ENCODE results near the gene EPB41L1. TPM values are rescaled to one million over a fixed set of nuclear protein-coding genes. Genes with fewer than 3 reads are reported as not detected.

Gene EPB41L1
- total and polyA plus RNA-seq, 11 donors = 7.1 to 29.8 (median 17.3) TPM

DNA sequence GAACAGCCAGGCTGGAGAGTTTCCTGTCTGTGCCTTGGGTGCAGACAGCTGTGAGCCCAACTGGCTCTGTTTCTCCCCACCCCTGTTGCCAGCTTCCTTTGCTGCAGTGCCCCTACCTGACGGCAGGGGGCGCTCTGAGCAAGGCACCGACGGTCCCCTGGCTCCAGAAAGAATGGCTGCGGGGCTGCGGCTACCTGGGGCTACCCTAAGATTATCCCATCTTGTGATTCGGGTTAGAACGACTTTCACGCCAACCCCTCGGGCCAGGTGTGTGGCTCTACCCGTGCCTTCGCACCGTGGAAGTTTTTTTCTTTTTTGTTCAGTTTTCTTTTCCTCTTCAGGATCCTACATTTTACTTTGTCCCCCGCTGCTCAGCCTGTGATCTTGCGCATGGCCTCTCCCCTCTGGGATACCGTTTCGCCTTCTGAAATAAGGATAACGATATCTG, 48.4 kb downstream of the EPB41L1 start:
- TF ChIP-seq POLR2A (IDR thresholded peaks at IDR 0.05) = no peak
- TF ChIP-seq, protein P1, sequence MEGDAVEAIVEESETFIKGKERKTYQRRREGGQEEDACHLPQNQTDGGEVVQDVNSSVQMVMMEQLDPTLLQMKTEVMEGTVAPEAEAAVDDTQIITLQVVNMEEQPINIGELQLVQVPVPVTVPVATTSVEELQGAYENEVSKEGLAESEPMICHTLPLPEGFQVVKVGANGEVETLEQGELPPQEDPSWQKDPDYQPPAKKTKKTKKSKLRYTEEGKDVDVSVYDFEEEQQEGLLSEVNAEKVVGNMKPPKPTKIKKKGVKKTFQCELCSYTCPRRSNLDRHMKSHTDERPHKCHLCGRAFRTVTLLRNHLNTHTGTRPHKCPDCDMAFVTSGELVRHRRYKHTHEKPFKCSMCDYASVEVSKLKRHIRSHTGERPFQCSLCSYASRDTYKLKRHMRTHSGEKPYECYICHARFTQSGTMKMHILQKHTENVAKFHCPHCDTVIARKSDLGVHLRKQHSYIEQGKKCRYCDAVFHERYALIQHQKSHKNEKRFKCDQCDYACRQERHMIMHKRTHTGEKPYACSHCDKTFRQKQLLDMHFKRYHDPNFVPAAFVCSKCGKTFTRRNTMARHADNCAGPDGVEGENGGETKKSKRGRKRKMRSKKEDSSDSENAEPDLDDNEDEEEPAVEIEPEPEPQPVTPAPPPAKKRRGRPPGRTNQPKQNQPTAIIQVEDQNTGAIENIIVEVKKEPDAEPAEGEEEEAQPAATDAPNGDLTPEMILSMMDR (IDR thresholded peaks at IDR 0.05) = peak; percentile 89 to 97 (median 95)
- DNase-seq = peak; percentile 61 to 84 (median 69)
- ATAC-seq = peak; percentile 51 to 76 (median 62)
- H3K9me3 ChIP-seq = no peaks in the 10 kb centered on the region
- H3K36me3 ChIP-seq = peaks cover 0 to 48% (median 0%) of the 10 kb centered on the region in 9 donors
- no peak overlapping the region for H3K4me3 ChIP-seq
- H3K27me3 ChIP-seq = no peaks in the 10 kb centered on the region
- intact Hi-C loops (cut with DNase I) = loop anchor here in 8 of 10 donors (1.0 to 10.0 kb wide), 7 partner anchors 46 to 402 kb away; partner anchors contain the start of gene RAB5IF (in 1 of the 8)
- no peak overlapping the region for H3K27ac ChIP-seq
- peaks cover 0 to 6% (median 0%) of the 10 kb centered on the region in 12 donors for H3K4me1 ChIP-seq
- 32 to 40% (median 37%) methylated on average over 18 of the region's 18 CpGs for WGBS, 4 donors

DNA sequence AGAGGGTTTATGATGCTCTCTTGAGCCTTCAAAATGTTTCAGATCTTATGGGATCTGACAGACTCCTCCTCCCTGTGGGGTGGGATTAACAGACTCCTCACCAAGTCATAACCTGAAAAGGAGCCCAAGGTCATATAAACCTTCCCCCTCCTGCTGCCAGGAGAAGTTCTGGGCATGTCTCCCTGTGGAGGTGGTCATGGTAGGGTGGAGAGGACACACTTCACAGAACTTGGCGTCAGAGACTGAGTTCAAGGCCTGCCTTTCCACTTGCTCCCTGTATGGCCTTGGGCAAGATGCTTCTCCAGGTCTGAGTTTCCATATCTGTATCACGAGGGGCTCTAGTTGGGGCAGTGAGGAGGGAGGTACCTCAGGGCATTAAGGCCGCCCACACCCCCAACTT, 49.3 kb downstream of the EPB41L1 start:
- DNase-seq (no peak), ATAC-seq (no peak)
- Histone ChIP-seq H3K4me3 (no peak overlapping the region), H3K27ac (no peak overlapping the region), H3K4me1 (peaks cover 0 to 6% (median 0%) of the 10 kb centered on the region in 12 donors), H3K9me3 (no peaks in the 10 kb centered on the region), H3K27me3 (no peaks in the 10 kb centered on the region), H3K36me3 (peaks cover 0 to 50% (median 0%) of the 10 kb centered on the region in 9 donors)
- intact Hi-C loops (cut with DNase I) = loop anchor here in 8 of 10 donors (1.0 to 10.0 kb wide), 7 partner anchors 47 to 401 kb away; partner anchors contain the start of gene RAB5IF (in 1 of the 8)
- TF ChIP-seq, protein P1 (IDR thresholded peaks at IDR 0.05) = no peak
- no peak for TF ChIP-seq POLR2A (IDR thresholded peaks at IDR 0.05)
- 79 to 91% (median 88%) methylated on average over 3 of the region's 3 CpGs for WGBS, 4 donors

DNA sequence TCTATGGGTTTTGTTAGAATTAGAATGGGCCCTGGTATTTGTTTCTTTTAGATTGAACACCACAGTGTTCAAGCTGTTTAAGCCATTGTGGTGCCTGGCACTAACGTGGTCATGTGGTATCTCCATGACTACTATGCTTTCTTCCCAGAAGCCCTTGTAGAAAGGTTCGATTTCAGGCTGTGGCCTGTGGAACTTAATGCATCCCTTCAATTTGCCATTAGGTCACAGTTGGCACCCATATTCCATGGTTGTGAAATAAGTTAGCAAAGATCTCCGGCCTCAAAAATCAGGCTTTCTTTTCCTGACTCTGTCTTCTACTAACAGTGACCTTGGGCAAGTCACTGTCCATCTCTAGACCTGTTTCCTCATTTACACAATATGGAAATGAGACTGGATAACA, 50.5 kb downstream of the EPB41L1 start:
- Histone ChIP-seq H3K27ac (no peak overlapping the region), H3K4me3 (no peak overlapping the region), H3K27me3 (no peaks in the 10 kb centered on the region), H3K36me3 (peaks cover 0 to 61% (median 4%) of the 10 kb centered on the region in 9 donors), H3K9me3 (no peaks in the 10 kb centered on the region), H3K4me1 (peaks cover 0 to 3% (median 0%) of the 10 kb centered on the region in 12 donors)
- 89 to 93% (median 93%) methylated on average over 3 of the region's 3 CpGs for WGBS, 4 donors
- intact Hi-C loops (cut with DNase I) = loop anchor here in 2 of 10 donors (10.0 kb wide), 2 partner anchors 390 to 400 kb away; partner anchors contain the start of gene RAB5IF (in 1 of the 2)
- no peak for ATAC-seq
- no peak for DNase-seq
- TF ChIP-seq, protein P1 (IDR thresholded peaks at IDR 0.05) = no peak
- TF ChIP-seq POLR2A (IDR thresholded peaks at IDR 0.05) = no peak

DNA sequence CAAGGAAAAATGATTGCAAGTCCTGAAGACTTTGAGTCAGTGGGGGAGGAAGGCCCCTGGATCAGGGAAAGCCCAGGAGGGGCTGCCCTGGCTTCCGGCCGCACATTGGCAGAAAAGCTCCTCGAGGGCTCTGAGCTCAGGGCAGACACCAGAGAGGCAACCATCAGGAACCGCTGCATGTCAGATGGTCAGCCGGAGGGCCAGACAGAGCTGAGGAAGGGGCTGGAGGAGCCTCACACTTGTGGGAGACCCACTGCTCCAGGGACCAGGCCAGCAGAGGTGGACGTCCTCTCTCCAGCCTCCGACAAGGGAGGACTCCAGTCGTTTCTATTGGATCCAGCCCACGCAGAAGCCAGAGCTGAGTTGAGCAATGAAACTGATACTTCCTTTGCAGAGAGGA, 51.5 kb downstream of the EPB41L1 start:
- WGBS, 4 donors = 85 to 89% (median 88%) methylated on average over 7 to 9 of the region's 9 CpGs
- peaks cover 0 to 68% (median 4%) of the 10 kb centered on the region in 9 donors for H3K36me3 ChIP-seq

More for the DNA sequence above, 51.5 kb downstream of the EPB41L1 start:
- TF ChIP-seq, protein P1 (IDR thresholded peaks at IDR 0.05) = no peak
- no peak for TF ChIP-seq POLR2A (IDR thresholded peaks at IDR 0.05)
- DNase-seq (no peak), ATAC-seq (no peak)
- Histone ChIP-seq H3K9me3 (no peaks in the 10 kb centered on the region), H3K27ac (no peak overlapping the region), H3K4me1 (peaks cover 0 to 3% (median 0%) of the 10 kb centered on the region in 12 donors), H3K27me3 (no peaks in the 10 kb centered on the region), H3K4me3 (no peak overlapping the region)
- intact Hi-C loops (cut with DNase I) = loop anchor here in 2 of 10 donors (10.0 kb wide), 2 partner anchors 389 to 399 kb away; partner anchors contain the start of gene RAB5IF (in 1 of the 2)

Data from heart left ventricle (tissue), 16 donors.